GM19238 (cell line): ENCODE results near the gene RASGRF1.

Source experiments
- DNase-seq: peaks from one replicate; pipeline ENCODE4 v3.0.0; 2011; ENCODE audit warnings: low spot score; ENCODE audit not compliant: insufficient read length

The RASGRF1 gene

DNA sequence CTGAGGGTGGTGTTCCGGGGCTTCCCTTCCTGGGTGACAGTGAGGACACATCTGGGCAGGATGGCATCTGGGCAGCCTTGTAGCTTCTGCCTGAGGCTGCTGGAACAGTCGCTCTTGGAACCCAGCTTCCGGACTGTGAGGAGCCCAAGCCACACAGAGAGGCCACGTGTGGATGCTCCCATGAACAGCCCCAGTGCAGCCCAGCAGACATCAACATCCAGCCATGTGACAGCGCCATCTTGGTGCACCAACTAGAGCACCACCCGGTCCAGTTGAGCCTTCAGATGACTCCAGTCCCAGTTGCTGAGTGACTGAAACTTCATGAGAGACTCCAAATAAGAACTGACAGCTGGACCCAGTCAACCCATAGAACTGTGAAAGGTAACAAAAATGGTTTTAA is 130.3 kb downstream of the RASGRF1 start:
- DNase-seq = no peak

DNA sequence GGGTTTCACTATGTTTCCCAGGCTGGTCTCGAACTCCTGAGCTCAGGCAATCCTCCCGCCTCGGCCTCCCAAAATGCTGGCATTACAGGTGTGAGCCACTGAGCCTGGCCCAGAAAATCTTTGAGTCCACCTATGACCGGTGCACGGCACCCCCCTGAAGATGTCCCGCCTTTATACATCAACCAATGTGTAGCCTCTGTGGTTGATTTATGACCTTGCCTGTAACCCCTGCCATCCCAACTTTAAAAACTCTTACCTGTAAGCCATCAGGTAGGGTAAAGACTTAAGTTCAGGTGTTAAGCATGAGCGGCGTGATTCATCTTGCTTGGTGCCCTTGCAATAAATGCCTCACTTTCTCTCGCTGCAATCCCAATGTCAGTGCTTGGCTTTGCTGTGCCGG is 131.2 kb downstream of the RASGRF1 start:
- no peak for DNase-seq

DNA sequence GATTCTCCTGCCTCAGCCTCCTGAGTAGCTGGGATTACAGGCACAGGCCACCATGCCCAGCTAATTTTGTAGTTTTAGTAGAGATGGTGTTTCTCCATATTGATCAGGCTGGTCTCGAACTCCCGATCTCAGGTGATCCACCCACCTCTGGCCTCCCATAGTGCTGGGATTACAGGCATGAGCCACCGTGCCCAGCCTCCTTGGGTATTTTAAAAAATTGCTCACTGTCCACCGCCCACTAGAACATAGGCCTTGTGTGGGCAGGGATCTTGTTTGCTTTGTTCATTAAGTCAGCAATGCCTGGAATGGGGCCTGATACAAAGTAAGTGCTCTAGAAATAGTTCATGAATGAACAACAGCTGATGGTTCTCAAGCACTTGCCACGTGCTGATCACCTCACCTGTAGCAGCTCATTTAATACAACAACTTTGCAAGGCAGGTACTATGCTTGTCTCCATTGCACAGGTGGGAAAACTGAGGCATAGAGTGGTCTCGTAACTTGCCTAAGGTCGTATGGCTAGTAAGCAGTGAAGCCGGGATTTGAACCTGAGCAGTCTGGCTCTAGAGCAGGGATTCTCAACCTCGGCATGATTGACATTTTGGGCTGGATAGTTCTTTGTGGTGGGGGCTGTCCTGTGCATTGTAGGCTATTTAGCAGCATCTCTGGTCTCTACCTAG is 133.0 kb downstream of the RASGRF1 start:
- no peak for DNase-seq

DNA sequence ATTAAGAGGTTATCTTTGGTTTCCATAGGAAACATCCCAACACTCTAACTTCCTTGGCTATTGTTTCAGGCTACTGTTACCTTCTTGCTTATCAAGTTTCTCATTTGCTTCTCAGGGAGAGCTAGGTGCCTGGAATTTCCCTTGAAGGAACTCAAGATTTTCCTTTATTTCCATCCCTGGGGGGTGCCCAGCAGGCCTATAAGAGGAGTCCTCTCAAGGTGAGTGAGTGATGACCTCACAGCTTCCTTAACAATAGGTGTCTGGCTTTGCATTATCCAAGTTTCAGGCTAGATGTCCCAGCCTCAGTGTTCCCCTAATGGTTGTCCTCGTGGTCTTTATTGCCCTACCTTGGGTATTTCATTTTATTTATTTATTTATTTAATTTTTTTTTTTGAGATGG is 133.6 kb downstream of the RASGRF1 start:
- no peak for DNase-seq

DNA sequence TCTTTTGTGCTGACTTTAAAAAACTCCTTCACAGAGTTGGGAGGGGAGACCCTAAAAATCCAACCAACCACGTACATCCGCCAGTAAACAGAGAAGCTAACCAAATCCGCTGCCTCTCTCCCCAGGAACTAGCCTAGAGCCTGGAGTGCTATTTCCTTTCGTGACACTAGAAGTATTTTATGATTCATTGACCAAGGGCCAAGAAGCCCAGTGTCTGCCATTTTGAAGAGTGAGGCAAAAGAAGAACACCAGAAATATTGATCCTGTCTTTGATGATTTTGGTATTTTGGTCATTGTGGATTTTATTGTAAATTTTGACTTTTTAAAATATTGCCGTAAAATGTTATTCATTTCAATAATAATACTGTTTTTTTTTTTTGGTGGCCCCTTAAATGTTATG is 135.2 kb downstream of the RASGRF1 start:
- no peak for DNase-seq

DNA sequence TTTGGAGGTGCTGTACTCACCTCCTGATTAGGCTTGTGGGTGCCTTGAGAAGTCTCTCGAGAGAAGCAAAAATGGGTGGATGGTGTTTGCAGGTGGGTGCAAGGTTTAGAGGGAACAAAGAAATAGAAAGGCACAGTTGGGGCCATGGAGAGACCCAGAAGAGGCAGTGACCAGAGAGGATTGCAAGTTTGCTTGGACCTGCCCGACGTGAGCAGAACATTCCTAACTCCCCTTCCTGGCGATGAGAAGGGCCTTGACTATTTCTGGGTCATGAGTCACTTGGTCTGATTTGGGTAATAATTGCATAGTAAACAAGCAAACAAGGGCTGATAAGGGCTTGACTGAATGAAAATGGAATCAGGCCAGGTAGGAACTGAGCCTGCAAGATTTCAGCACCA is 138.7 kb downstream of the RASGRF1 start:
- DNase-seq = no peak

DNA sequence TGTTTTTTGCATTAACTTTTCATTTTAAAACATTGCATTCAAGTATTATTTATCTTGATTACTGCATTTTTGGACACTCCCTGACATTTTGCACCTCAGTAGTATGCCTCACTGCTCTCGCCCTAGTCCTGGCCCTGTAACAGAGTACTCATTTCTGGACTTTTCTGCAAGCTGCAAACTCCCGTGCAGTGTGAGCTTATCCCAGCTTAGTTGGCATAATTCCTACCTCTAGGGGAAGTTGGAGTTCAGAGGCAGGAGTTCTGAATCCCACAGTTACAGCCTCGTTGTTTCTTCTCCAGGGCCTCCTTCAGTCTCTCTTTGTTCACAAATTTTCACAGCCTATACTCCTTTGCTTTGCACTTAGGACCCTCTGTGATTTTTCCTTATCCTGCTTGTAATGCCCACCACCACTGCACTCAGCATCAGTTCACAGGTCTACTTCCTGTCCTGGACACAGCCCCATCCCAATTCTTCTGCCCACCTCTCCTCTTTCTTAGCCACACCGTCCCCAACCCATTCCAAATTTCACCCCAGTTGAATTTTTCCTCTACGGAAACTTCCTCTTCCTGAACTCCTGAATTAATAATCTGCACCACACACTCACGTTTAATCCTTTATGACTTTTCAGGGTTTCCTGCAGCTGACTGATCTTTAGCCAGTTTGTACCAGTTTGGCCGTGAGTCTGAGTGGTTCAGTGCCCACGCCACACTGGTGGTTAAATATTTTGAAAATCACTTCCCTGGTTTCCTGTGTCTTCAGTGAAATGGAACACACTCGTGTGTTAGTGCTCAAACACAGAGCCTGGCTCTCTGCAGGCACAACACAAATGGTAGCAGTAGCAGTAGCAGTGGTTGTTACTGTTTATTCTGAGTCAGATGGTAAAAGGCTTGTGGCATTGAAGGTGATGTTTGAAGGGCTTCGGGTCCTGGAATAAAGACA is 139.4 kb downstream of the RASGRF1 start:
- DNase-seq = no peak

DNA sequence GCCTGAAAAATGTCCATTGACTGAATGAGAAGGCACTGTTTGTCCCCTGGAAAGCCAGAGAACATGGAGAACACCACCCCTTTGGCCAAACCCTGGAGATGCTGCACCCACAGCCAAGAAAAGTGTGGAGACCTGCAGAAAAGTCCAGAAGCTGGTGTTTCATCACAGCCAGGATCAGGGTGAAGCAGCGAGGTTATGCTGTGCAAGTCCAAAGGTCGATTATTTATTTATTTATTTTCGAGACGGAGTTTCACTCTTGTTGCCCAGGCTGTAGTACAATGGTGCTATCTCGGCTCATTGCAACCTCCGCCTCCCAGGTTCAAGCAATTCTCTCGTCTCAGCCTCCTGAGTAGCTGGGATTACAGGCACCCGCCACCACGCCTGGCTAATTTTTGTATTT is 140.2 kb downstream of the RASGRF1 start:
- DNase-seq = no peak

DNA sequence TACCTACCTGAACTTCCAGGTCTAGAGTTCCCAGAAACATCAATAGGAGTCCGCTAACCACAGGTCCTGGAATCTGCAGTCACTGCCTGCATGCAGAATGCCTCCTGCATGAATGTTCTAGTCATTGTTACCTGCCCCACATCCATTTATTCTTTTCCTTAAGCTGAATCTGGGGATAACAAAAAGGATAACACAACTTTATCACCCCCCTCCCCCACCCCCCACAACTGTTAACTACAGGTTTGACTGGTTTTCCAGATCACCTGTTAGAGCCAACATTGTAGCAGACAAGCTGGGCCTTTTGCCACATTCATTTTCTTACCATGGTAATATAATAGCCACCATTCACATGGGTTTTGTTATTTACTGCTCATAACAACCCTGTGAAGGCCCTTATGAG is 141.1 kb downstream of the RASGRF1 start:
- no peak for DNase-seq

DNA sequence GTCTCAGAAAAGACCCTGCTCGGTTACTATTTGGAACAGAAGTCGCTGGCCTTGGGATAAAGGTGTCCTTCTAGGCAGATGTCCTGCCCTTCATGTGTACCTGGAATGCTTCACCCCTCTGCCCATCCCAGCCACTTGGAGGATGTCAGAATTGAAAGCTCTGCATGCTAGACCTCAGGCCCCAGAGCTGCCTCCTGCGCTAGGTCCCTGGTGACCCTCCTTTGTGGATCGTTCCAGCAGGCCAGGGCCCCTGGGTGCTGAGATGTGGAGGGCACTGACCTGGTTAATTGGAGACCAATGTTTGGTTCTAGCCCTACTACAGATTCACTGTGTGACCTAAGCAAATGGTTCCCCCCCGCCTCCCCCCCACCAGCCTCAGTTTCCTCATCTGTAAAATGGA is 143.1 kb downstream of the RASGRF1 start:
- DNase-seq = no peak

DNA sequence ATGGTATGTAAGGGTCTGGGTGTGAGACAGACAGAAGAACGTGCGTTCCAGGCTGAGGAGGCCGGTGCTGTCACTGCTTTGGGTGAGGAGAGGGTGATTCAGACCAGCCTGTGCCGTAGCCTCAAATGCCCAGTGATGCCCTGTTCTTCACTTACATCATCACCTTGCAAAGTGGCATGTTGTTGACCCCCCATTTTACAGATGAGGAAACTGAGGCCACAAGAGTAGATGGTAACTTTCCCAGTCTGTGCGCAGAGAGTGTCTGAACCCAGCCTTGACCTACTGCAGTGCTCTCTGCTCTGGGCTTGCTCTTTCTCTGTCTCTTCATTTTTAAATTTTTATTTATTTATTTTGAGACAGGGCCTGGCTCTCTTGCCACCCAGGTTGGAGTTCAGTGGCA is 144.1 kb downstream of the RASGRF1 start:
- DNase-seq = no peak

DNA sequence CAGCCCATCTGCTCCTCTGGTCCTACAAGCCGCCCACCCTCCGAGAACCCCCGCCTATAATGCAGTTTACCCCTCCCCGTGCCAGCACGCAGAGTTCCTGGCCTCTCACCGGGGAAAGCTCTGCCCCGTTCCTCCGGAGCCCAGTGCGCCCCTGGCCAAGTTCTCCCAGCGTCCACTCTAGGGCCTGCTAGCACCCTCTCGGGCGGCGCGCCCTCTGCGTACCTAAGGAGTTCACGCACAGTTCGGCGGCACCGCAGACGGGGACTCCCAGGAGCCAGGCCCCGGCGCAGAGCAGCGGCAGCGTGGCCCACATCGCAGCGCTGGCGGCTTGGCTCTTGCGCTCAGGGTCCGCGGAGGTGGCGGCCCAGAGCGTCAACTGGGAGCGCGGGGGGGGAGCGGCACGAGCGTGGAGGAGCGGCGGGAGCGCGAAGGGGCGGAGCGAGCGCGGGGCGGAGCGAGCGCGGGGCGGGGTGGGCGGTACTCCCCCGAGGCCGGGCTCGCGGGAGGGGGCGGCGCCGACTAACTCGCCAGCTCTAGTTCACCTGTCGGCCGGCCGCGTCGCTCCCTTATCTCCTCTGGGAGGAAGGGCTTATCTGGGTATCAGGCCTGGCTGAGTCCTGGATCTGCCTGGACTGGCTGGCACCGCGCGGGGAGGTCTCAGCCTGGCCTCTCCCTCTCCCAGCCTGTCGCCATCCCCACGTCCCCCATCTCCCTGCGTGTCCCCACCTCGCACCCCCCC is 145.7 kb downstream of the RASGRF1 start, which contains the start of gene CTSH:
CTSH (minus strand) TSS at position 378 of the 739 bp plus-strand sequence; CDS start at position 313, 65 bp downstream.
- peak; percentile 85 for DNase-seq

DNA sequence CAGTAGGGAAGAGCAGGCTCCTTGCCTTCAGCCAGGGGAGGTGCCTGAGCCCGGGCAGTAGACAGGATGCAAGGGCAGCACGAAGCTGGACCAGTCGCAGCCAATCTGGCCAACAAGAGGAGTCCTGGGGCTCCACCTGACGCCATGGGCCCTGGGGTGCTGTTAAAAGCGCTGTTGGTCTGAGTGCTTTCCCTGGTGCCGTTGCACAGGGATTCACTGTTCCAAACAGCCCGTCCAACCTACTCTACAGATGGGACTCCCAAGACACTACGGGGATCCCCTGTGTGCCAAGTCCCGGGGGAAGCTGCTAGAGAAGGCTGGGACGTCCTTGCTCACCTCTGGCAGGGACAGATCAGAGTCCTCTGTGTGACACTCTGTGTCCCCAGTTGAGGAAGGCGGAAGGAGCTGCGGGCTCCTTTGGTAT is 146.4 kb downstream of the RASGRF1 start:
- peak; percentile 23 for DNase-seq

DNA sequence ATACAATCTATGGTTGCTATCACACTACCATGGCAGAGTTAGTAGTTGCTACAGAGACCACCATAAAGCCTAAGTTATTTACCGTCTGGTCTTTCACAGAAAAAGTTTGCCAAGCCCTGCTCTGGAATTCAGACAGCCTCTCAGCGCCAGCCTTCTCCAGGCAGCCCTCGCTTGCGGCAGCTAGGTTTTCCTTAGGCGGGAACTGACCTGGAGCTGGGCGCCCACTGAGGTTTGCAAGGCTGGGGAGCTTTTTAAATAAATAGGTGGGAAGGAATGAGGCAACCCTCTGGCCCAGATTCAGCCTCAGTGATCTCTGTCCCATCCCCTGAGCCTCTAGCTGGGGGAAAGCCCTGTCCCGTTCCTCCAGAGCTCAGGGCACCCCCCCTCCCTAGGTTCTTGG is 146.9 kb downstream of the RASGRF1 start:
- no peak for DNase-seq

DNA sequence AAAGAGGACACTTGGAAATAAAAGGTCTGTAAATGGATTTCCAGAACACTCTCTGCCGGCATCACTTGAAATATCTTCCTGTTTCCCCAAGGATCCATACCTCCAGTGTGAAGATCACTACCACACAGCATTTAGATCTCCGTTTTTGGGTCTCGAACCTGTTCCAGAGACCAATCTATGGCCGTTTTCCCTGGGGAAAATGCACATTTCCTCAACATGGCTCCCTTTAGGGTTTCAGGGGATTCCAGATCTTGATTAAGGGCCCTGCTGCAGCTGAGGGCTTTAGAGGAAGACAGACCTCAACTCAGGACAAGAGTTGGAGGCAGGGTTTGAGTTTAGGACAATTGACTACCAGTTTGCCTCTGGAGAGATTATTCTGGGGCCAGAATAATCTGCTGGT is 147.8 kb downstream of the RASGRF1 start:
- DNase-seq = no peak

DNA sequence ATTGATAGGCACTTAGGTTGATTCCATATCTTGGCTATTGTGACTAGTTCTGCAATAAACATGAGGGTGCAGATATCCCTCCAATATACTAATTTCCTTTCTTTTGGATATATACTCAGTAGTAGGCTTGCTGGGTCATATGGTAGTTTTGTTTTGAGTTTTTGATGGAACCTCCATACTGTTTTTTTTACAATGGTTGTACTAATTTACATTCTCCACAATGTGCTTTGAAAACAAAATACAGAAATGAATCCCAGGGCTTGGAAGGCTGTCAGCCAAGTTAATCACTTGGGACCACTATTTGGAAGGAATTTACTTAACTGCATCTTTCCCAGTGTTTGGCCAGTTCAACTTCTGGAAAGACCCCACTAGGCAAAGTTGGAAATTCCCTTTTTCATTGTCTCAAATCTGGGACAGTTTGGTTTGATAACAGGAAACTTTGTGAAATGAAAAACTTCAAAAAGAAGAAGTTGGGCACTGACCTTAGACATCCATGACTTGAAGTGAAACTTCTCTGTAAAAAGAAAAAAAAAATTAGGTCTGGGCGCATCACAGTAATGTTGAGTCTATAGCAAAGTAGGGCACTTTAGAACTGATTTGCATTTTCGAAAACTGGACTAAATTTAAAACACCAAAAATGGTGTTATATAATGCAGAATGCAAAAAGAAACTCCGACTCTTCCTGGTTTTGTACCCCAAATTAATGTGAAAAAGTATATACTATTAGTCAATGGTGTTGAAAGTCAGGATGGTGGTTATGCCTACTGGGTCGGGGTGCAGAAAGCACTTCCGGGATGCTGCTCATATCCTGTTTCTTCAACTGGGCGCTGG is 151.7 kb downstream of the RASGRF1 start:
- peak; percentile 53 for DNase-seq

DNA sequence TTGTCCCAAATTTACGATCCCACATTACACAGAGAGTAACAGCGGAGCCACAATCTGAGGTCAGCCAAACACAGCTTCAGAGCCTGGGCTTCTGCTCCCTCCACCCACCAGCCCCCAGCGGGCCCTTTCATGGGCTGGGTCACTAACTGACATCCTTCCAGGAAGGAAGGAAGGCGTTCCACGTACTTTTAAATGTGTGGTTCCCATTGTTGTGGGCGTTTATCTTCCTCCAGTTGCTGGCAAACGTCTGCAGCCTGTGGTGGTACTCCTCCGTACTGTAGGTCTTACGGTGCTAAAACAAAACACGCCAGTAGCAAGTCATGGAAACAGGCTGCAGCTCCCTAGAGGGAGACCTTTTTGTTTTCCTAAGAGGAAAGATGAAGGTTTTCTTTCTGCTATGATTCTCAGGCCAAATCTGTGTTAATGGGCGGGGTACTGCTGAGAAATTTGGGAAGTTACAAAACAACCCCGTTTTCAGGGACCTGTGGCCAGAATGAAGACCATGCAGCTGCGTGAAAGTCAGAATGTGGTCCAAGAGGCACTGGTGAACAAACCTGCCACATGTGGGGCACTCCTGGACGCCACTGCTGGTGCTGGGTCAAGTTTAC is 153.3 kb downstream of the RASGRF1 start:
- no peak for DNase-seq

DNA sequence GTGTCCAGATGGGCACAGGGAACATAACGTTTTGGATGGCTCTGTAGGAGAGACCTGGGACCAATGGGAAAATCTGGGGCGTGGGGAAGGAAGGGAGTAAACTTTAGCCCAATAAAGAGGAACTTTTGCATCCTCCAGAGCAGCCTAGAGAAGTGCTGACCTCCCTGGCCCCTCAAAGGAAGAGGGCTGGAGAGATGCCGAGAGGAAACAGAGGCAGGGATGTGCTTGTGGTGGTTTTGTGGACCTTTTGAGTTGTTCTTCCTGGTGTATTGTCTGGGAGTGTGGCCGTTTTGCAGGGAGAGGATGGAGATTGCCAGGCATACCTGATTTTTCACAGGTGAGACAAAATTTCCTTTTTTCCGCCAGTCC is 155.9 kb downstream of the RASGRF1 start:
- no peak for DNase-seq

DNA sequence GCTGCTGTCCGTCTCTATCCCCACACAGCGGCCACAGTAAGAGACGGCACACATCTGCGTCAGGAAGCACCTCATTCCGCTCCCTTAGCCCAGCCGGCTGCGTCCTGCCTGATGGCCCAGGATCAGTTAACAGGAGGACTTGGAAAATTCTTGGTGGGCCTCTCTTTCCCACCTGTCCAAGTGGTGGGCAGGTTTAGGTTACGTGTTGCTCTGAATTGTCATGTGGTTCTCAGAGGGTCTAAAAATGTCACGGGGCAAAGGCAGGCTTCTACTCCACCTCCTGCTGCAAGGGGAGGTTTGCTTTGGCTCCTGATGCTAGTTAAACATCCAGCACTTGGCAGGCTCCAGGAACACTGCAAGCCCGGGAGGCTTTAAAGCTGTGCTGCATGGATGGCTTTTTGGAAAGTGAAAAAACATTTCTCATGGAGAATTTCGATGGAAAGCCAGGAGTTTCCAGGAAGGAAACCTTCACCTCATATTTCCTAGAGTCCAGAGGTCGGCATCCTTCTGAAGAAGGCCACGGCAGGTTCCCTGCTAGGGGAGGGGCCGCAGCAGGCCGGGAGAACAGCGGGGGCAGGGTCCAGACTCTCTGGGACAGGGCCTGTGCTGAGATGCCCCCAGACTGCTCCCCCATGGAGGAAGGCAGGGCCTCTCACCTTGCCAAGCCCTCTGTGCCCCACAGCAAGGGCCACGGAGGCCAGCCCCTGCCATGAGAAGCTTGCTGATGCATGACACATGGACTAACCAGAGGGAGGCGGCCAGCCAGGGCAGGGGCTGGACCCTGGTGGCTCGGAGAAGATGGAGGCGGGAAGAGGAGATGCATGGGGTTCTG is 156.5 kb downstream of the RASGRF1 start:
- DNase-seq = no peak
